ENCODE measurements around the gene RD3L.
"Not testable (repeated sequence)": the region's sequence is repeated elsewhere in the genome, so short reads cannot be mapped to it uniquely, and the experiment has no call there.

Gene RD3L

GRCh38 chr14:103921855-103922200 is 20.5 kb downstream of the RD3L start:
- H3K36me3 ChIP-seq (ENCODE audit: control insufficient read depth, insufficient read depth, low read length); H3K27me3 ChIP-seq (ENCODE audit: control insufficient read depth, insufficient read depth, low read length); H3K9ac ChIP-seq (ENCODE audit: low read length); H3K4me3 ChIP-seq (ENCODE audit: low read length); H3K9me3 ChIP-seq (ENCODE audit: control insufficient read depth, low read length); H3K4me1 ChIP-seq (ENCODE audit: control insufficient read depth, insufficient read depth, low read length): not testable (repeated sequence)

- Histone ChIP-seq H3K4me1 (ENCODE audit: control insufficient read depth, insufficient read depth, low read length) (peaks cover 5% of the 10 kb centered on the region), H3K4me3 (ENCODE audit: low read length) (peak overlapping the region; percentile 85), H3K9me3 (ENCODE audit: control insufficient read depth, low read length) (no peaks in the 10 kb centered on the region), H3K9ac (ENCODE audit: low read length) (peak overlapping the region; percentile 79), H3K36me3 (ENCODE audit: control insufficient read depth, insufficient read depth, low read length) (peaks cover 3% of the 10 kb centered on the region), H3K27me3 (ENCODE audit: control insufficient read depth, insufficient read depth, low read length) (no peaks in the 10 kb centered on the region)
These were observed 21.1 kb downstream of the RD3L start for GRCh38 chr14:103920981-103921854.

- H3K9ac ChIP-seq (ENCODE audit: low read length), result no peak overlapping the region
- H3K36me3 ChIP-seq (ENCODE audit: control insufficient read depth, insufficient read depth, low read length), result peaks cover 3% of the 10 kb centered on the region
- H3K27me3 ChIP-seq (ENCODE audit: control insufficient read depth, insufficient read depth, low read length), result no peaks in the 10 kb centered on the region
- peaks cover 5% of the 10 kb centered on the region for H3K4me1 ChIP-seq (ENCODE audit: control insufficient read depth, insufficient read depth, low read length)
- no peak overlapping the region for H3K4me3 ChIP-seq (ENCODE audit: low read length)
- no peaks in the 10 kb centered on the region for H3K9me3 ChIP-seq (ENCODE audit: control insufficient read depth, low read length)
These were observed 25.6 kb downstream of the RD3L start for GRCh38 chr14:103916636-103917262.

- Histone ChIP-seq H3K36me3 (ENCODE audit: control insufficient read depth, insufficient read depth, low read length) (peaks cover 3% of the 10 kb centered on the region), H3K4me1 (ENCODE audit: control insufficient read depth, insufficient read depth, low read length) (peaks cover 3% of the 10 kb centered on the region), H3K27me3 (ENCODE audit: control insufficient read depth, insufficient read depth, low read length) (no peaks in the 10 kb centered on the region), H3K4me3 (ENCODE audit: low read length) (no peak overlapping the region), H3K9me3 (ENCODE audit: control insufficient read depth, low read length) (no peaks in the 10 kb centered on the region), H3K9ac (ENCODE audit: low read length) (no peak overlapping the region)
These were observed 26.7 kb downstream of the RD3L start for GRCh38 chr14:103915616-103916015.

GRCh38 chr14:103910984-103911383 is 31.3 kb downstream of the RD3L start:
- Histone ChIP-seq H3K4me1 (ENCODE audit: control insufficient read depth, insufficient read depth, low read length) (peaks cover 7% of the 10 kb centered on the region), H3K9ac (ENCODE audit: low read length) (no peak overlapping the region), H3K36me3 (ENCODE audit: control insufficient read depth, insufficient read depth, low read length) (no peaks in the 10 kb centered on the region), H3K27me3 (ENCODE audit: control insufficient read depth, insufficient read depth, low read length) (peaks cover 4% of the 10 kb centered on the region), H3K9me3 (ENCODE audit: control insufficient read depth, low read length) (no peaks in the 10 kb centered on the region), H3K4me3 (ENCODE audit: low read length) (no peak overlapping the region)

GRCh38 chr14:103910262-103910935 is 31.9 kb downstream of the RD3L start:
- Histone ChIP-seq H3K4me3 (ENCODE audit: low read length) (no peak overlapping the region), H3K9ac (ENCODE audit: low read length) (peak overlapping the region; percentile 11)

GRCh38 chr14:103909531-103910261 is 32.6 kb downstream of the RD3L start:
- peak overlapping the region; percentile 11 for H3K9ac ChIP-seq (ENCODE audit: low read length)
- peaks cover 7% of the 10 kb centered on the region for H3K4me1 ChIP-seq (ENCODE audit: control insufficient read depth, insufficient read depth, low read length)
- H3K27me3 ChIP-seq (ENCODE audit: control insufficient read depth, insufficient read depth, low read length), result peaks cover 4% of the 10 kb centered on the region
- H3K36me3 ChIP-seq (ENCODE audit: control insufficient read depth, insufficient read depth, low read length), result no peaks in the 10 kb centered on the region
- no peaks in the 10 kb centered on the region for H3K9me3 ChIP-seq (ENCODE audit: control insufficient read depth, low read length)
- H3K4me3 ChIP-seq (ENCODE audit: low read length), result no peak overlapping the region

More at GRCh38 chr14:103910262-103910935, 31.9 kb downstream of the RD3L start:
- Histone ChIP-seq H3K36me3 (ENCODE audit: control insufficient read depth, insufficient read depth, low read length) (no peaks in the 10 kb centered on the region), H3K27me3 (ENCODE audit: control insufficient read depth, insufficient read depth, low read length) (peaks cover 4% of the 10 kb centered on the region), H3K4me1 (ENCODE audit: control insufficient read depth, insufficient read depth, low read length) (peaks cover 7% of the 10 kb centered on the region), H3K9me3 (ENCODE audit: control insufficient read depth, low read length) (no peaks in the 10 kb centered on the region)

- Histone ChIP-seq H3K4me3 (ENCODE audit: low read length) (no peak overlapping the region), H3K27me3 (ENCODE audit: control insufficient read depth, insufficient read depth, low read length) (peaks cover 4% of the 10 kb centered on the region), H3K36me3 (ENCODE audit: control insufficient read depth, insufficient read depth, low read length) (no peaks in the 10 kb centered on the region), H3K4me1 (ENCODE audit: control insufficient read depth, insufficient read depth, low read length) (peaks cover 7% of the 10 kb centered on the region), H3K9me3 (ENCODE audit: control insufficient read depth, low read length) (no peaks in the 10 kb centered on the region), H3K9ac (ENCODE audit: low read length) (no peak overlapping the region)
These were observed 33.7 kb downstream of the RD3L start for GRCh38 chr14:103908580-103908979.

GRCh38 chr14:103905842-103906456 is 36.4 kb downstream of the RD3L start:
- peaks cover 4% of the 10 kb centered on the region for H3K27me3 ChIP-seq (ENCODE audit: control insufficient read depth, insufficient read depth, low read length)
- no peak overlapping the region for H3K4me3 ChIP-seq (ENCODE audit: low read length)
- no peak overlapping the region for H3K9ac ChIP-seq (ENCODE audit: low read length)
- H3K9me3 ChIP-seq (ENCODE audit: control insufficient read depth, low read length), result no peaks in the 10 kb centered on the region
- H3K36me3 ChIP-seq (ENCODE audit: control insufficient read depth, insufficient read depth, low read length), result no peaks in the 10 kb centered on the region
- peaks cover 7% of the 10 kb centered on the region for H3K4me1 ChIP-seq (ENCODE audit: control insufficient read depth, insufficient read depth, low read length)

- no peaks in the 10 kb centered on the region for H3K9me3 ChIP-seq (ENCODE audit: control insufficient read depth, low read length)
- no peak overlapping the region for H3K4me3 ChIP-seq (ENCODE audit: low read length)
- peaks cover 4% of the 10 kb centered on the region for H3K27me3 ChIP-seq (ENCODE audit: control insufficient read depth, insufficient read depth, low read length)
- H3K4me1 ChIP-seq (ENCODE audit: control insufficient read depth, insufficient read depth, low read length), result no peaks in the 10 kb centered on the region
- no peaks in the 10 kb centered on the region for H3K36me3 ChIP-seq (ENCODE audit: control insufficient read depth, insufficient read depth, low read length)
- no peak overlapping the region for H3K9ac ChIP-seq (ENCODE audit: low read length)
These were observed 37.7 kb downstream of the RD3L start for GRCh38 chr14:103904493-103905107.

GRCh38 chr14:103899833-103900232 is 42.5 kb downstream of the RD3L start:
- no peaks in the 10 kb centered on the region for H3K27me3 ChIP-seq (ENCODE audit: control insufficient read depth, insufficient read depth, low read length)

More at GRCh38 chr14:103899833-103900232, 42.5 kb downstream of the RD3L start:
- H3K4me1 ChIP-seq (ENCODE audit: control insufficient read depth, insufficient read depth, low read length), result peaks cover 41% of the 10 kb centered on the region
- no peaks in the 10 kb centered on the region for H3K36me3 ChIP-seq (ENCODE audit: control insufficient read depth, insufficient read depth, low read length)
- H3K9me3 ChIP-seq (ENCODE audit: control insufficient read depth, low read length), result no peaks in the 10 kb centered on the region
- H3K4me3 ChIP-seq (ENCODE audit: low read length), result no peak overlapping the region
- no peak overlapping the region for H3K9ac ChIP-seq (ENCODE audit: low read length)

Measured in mucosa of stomach (tissue), 1 donor.